SU-DHL-6 (cell line): ENCODE measurements around the gene ASAP2.

Source experiments
- EZH2phosphoT487 ChIP-seq: fragments of 200-600 bp; sonication (generic), shearing (Covaris generic); conservative IDR thresholded peaks from 2 replicates; pipeline ENCODE4 v1.6.1; 2018; ENCODE audit warnings: mild to moderate bottlenecking, antibody characterized with exemption, low read length, moderate library complexity, mixed read lengths
- TF ChIP-seq, protein P1 (sequence below): fragments of 200-600 bp; sonication (generic); IDR thresholded peaks from one replicate; pipeline ENCODE4 v1.5.1; 2017; ENCODE audit warnings: antibody characterized with exemption, mild to moderate bottlenecking, low read length, moderate library complexity; ENCODE audit not compliant: insufficient read depth, poor library complexity, severe bottlenecking

DNA sequence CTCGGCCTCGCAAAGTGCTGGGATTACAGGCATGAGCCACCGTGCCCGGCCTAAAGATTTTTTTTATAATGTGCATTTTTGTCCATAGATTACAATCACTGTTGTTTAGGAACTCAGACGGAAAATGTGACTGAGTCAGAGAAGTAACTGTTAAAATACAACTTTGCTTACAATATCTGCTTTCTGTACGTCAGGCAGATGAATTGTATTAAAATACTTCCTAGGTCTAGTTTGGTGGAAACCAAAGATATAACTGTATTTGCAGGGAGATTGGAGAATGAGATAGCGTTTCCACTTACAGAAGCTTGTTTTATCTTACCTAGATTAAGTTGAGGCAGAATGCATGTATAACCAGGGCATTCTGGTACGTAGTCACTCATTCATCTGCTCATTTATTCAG is 36.7 kb downstream of the ASAP2 start:
- TF ChIP-seq, protein P1, sequence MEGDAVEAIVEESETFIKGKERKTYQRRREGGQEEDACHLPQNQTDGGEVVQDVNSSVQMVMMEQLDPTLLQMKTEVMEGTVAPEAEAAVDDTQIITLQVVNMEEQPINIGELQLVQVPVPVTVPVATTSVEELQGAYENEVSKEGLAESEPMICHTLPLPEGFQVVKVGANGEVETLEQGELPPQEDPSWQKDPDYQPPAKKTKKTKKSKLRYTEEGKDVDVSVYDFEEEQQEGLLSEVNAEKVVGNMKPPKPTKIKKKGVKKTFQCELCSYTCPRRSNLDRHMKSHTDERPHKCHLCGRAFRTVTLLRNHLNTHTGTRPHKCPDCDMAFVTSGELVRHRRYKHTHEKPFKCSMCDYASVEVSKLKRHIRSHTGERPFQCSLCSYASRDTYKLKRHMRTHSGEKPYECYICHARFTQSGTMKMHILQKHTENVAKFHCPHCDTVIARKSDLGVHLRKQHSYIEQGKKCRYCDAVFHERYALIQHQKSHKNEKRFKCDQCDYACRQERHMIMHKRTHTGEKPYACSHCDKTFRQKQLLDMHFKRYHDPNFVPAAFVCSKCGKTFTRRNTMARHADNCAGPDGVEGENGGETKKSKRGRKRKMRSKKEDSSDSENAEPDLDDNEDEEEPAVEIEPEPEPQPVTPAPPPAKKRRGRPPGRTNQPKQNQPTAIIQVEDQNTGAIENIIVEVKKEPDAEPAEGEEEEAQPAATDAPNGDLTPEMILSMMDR, result no peak
- no peak for TF ChIP-seq EZH2phosphoT487
